Measurements from ENCODE around the gene HACD4.

DNA sequence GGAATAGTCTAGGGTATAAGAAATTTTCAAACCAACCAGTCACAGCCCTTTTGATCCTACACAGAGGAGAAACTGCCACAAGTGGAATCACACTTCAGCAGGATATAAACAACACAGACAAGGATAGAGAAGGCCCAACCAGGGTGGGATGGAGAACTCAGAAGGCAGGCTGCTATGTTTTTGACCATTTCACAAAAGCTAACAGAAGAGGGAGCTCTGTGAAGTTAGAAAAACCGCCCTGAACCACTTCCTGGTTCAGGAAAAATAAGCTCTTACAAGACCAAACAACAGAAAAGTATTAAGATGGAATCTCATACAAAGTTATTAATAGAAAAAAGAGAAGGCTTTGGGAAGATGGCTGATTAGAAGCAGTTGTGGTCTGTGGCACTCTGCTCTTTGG, 47.3 kb upstream of the HACD4 start:
- TF ChIP-seq, protein P1, sequence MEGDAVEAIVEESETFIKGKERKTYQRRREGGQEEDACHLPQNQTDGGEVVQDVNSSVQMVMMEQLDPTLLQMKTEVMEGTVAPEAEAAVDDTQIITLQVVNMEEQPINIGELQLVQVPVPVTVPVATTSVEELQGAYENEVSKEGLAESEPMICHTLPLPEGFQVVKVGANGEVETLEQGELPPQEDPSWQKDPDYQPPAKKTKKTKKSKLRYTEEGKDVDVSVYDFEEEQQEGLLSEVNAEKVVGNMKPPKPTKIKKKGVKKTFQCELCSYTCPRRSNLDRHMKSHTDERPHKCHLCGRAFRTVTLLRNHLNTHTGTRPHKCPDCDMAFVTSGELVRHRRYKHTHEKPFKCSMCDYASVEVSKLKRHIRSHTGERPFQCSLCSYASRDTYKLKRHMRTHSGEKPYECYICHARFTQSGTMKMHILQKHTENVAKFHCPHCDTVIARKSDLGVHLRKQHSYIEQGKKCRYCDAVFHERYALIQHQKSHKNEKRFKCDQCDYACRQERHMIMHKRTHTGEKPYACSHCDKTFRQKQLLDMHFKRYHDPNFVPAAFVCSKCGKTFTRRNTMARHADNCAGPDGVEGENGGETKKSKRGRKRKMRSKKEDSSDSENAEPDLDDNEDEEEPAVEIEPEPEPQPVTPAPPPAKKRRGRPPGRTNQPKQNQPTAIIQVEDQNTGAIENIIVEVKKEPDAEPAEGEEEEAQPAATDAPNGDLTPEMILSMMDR (IDR thresholded peaks at IDR 0.05), result no peak
- no peak for TF ChIP-seq KDM1A (IDR thresholded peaks at IDR 0.05; ENCODE audit: low read depth)
- no peak for TF ChIP-seq NR3C1 (IDR thresholded peaks at IDR 0.05)
- no peak for TF ChIP-seq POLR2A (IDR thresholded peaks at IDR 0.05; ENCODE audit: low read length)
- TF ChIP-seq, protein P2, sequence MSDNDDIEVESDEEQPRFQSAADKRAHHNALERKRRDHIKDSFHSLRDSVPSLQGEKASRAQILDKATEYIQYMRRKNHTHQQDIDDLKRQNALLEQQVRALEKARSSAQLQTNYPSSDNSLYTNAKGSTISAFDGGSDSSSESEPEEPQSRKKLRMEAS (IDR thresholded peaks at IDR 0.05), result no peak
- TF ChIP-seq, protein P3, sequence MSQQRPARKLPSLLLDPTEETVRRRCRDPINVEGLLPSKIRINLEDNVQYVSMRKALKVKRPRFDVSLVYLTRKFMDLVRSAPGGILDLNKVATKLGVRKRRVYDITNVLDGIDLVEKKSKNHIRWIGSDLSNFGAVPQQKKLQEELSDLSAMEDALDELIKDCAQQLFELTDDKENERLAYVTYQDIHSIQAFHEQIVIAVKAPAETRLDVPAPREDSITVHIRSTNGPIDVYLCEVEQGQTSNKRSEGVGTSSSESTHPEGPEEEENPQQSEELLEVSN (IDR thresholded peaks at IDR 0.05; ENCODE audit: borderline replicate concordance, low read depth), result no peak
- TF ChIP-seq EHMT2 (IDR thresholded peaks at IDR 0.05; ENCODE audit: low read depth), result no peak
- TF ChIP-seq PHF8 (IDR thresholded peaks at IDR 0.05; ENCODE audit: borderline replicate concordance, low read depth), result no peak
- no peak for TF ChIP-seq MYC (IDR thresholded peaks at IDR 0.05; ENCODE audit: borderline replicate concordance, low read length)
- no peak for TF ChIP-seq CEBPB (IDR thresholded peaks at IDR 0.05)
- no peak for TF ChIP-seq RAD21 (conservative IDR thresholded peaks at IDR 0.05 in 1 of 2, IDR thresholded peaks at IDR 0.05 in 1 of 2)
- TF ChIP-seq BHLHE40 (IDR thresholded peaks at IDR 0.05; ENCODE audit: low read depth, low read length), result no peak
- TF ChIP-seq, protein P4, sequence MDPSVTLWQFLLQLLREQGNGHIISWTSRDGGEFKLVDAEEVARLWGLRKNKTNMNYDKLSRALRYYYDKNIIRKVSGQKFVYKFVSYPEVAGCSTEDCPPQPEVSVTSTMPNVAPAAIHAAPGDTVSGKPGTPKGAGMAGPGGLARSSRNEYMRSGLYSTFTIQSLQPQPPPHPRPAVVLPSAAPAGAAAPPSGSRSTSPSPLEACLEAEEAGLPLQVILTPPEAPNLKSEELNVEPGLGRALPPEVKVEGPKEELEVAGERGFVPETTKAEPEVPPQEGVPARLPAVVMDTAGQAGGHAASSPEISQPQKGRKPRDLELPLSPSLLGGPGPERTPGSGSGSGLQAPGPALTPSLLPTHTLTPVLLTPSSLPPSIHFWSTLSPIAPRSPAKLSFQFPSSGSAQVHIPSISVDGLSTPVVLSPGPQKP (IDR thresholded peaks at IDR 0.05; ENCODE audit: low read depth, low read length), result no peak
- TF ChIP-seq ESRRA (IDR thresholded peaks at IDR 0.05; ENCODE audit: borderline replicate concordance, low read length), result no peak
